Fibroblast of peridontal ligament (primary cell): ENCODE results near the gene SMARCC1.

Experiments
- DNase-seq: peaks from one replicate; pipeline ENCODE4 v3.0.0-alpha.2; 2010; ENCODE audit errors: extremely low read depth

SMARCC1 gene

DNA sequence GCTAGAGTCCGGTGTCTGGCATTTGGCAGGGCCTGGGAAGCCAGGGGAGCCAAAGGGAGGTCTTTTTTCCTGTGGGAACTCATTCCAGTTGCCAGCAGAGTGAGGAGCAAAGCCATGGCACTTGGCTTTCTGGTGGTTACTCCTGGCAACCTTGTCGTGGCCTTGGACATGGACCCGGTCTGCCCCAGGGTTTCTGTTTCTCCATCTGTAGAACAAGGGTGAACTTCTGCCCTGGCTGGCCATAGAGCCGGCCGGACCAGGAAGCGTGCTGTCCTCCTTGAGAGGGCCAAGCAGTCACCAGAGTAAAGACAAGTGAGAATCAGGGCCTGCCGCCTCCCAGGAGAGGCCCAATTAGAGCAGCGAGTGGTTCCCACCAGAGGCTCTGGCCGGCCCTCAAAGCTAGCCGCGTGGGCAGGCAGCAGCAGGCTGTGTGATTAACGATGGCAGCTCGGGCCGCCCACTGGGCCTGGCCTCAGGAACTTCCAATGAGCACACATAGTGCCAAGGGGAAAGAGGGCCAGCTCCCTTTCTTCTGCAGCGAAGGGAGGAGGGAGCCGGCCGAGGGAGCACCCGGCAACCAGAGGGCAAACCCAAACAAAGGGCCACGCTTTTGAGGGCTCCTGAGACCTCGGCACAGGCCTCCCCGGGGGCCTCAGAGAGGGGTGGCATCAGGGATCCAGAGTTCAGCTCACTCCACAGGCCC is 239.1 kb downstream of the SMARCC1 start:
- DNase-seq, result no peak

DNA sequence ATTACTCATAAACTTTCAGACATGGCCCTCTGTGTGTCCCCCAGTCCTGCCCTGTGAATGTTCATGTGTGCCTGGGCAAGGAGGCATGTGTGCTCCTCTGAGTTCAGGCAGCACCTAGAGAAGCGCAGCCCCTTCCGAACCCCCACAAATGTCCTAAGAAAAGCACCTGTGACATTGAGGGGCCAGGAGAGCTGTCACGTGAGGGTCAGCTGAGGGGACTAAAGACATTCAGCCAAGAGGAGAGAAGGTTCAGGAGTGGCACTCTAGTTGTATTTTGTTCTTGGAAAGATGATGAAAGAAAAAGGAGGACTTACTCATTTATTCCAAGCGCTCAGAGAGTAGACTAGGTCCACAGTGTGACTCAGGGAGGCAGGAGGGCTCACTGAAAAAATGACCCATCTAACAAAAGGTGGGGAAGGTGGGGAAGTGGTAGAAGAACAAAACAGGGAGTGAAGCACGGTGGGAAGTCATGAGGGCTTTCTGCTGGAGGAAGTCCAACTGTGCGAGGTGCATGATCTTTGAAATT is 240.0 kb downstream of the SMARCC1 start:
- no peak for DNase-seq

DNA sequence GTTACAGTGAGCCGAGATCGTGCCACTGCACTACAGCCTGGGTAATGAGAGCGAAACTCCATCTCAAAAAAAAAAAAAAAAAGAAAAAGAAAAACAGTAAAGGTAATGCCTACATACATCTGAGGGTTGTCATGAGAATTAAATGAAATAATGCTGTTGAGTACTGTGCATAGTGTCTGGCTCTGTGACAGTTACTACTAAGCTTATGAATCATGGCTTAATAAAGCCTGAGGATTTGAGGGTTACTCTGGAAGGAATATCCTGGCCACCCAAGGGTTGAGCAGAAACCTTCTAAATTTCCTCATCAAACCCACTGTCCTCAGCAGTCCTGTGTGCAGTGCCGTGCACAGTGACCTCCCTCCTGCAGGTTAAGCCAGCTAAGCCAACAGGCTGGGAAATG is 241.4 kb downstream of the SMARCC1 start:
- peak; percentile 13 for DNase-seq

DNA sequence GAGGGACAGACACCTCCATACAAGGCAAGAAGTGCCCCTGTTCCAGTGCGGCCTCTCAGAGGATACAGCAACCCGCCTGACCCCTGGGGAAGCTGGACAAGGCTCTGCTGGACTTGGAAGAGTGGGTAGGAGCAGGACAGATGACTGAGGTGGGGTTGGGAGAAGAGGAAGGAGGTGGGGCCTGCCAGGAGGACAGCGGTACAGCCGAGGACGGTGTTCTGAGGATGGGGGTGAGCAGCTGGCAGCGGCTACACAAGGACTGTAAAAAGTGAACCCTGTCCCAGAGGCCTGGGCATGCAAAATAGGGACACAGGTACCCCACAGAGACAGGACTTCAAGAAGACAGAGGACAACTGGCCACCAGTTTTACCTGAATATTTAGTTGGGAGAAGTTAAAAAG is 244.7 kb downstream of the SMARCC1 start:
- no peak for DNase-seq

DNA sequence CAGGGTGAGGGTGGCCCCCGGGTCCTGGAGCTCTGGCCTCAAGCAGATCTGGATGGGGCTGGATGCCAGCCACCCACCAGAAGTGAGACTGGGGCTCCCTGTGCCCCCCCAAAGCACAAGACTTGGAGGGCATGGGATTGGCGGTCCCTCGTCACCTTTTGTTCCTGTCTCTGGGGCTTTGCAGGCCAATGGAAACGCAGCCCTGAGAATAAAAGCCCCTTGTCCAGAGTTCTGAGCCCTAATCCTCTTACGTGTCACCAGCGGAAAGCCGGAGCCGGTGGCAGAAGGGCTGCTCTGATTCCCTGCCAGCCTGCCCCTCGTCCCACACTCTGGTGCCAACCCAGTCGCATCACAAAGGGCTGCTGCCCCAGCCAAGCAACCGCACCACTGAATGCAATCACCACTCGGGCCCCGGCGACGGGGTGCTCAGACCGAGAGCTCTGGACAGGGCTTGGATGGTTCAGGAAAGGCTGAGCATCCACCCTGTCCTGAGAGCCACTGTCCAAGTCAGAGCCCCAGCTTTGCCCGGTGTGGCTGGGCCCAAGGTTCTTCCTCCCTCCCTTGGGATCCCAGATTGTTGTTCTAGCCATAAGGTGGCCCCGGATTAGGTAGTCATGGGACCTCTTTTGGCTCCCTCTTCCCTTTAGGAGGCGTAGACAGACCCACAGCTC is 245.3 kb downstream of the SMARCC1 start:
- DNase-seq, result no peak
